Progenitor cell of endocrine pancreas (in vitro differentiated cells): ENCODE data around the gene TSC22D2. TPM values are rescaled to one million over a fixed set of nuclear protein-coding genes. Genes with fewer than 3 reads are reported as not detected.

Experiments
- DNase-seq: peaks from one replicate; pipeline ENCODE4 v3.0.0; 2021; ENCODE audit warnings: low spot score; ENCODE audit not compliant: unreplicated experiment
- H3K27ac Mint-ChIP-seq: 2 replicates; pipeline ENCODE4 v1.8.0; 2021; ENCODE audit warnings: mild to moderate bottlenecking, moderate library complexity, mixed read lengths
- H3K27me3 Mint-ChIP-seq: 2 replicates; pipeline ENCODE4 v1.8.0; 2021; ENCODE audit warnings: mixed read lengths
- H3K36me3 Mint-ChIP-seq: 2 replicates; pipeline ENCODE4 v1.8.0; 2022; ENCODE audit warnings: mixed read lengths; ENCODE audit not compliant: insufficient read depth
- H3K4me1 Mint-ChIP-seq: 2 replicates; pipeline ENCODE4 v1.8.0; 2021; ENCODE audit warnings: low read depth, mixed read lengths
- H3K4me3 Mint-ChIP-seq: 2 replicates; pipeline ENCODE4 v1.8.0; 2021; ENCODE audit warnings: low read depth, mild to moderate bottlenecking, moderate library complexity, mixed read lengths
- H3K9me3 Mint-ChIP-seq: 2 replicates; pipeline ENCODE4 v1.8.0; 2021; ENCODE audit warnings: low read depth, mixed read lengths
- CTCF ChIP-seq: fragments of 200-600 bp; sonication (generic); IDR thresholded peaks from one replicate; pipeline ENCODE4 v1.5.0; 2021; ENCODE audit warnings: antibody characterized with exemption, mild to moderate bottlenecking; ENCODE audit not compliant: unreplicated experiment
- total RNA-seq: library from RNA; stranded (reverse); gene quantifications from 2 replicates; pipeline ENCODE4 v1.2.1, GENCODE V29; 2021

TSC22D2 gene
- total RNA-seq, 1 donor from 2014 or later: 31.9 TPM

- TF ChIP-seq CTCF: no peak
- no peak overlapping the region for H3K4me3 Mint-ChIP-seq
- H3K36me3 Mint-ChIP-seq: no peaks in the 10 kb centered on the region
- H3K27me3 Mint-ChIP-seq: no peaks in the 10 kb centered on the region
- DNase-seq: no peak
- peaks cover 12% of the 10 kb centered on the region for H3K9me3 Mint-ChIP-seq
- no peak overlapping the region for H3K27ac Mint-ChIP-seq
- no peaks in the 10 kb centered on the region for H3K4me1 Mint-ChIP-seq
These were observed 76.3 kb downstream of the TSC22D2 start for GRCh38 chr3:150484410-150484809.

GRCh38 chr3:150488867-150489266 lies 80.8 kb downstream of the TSC22D2 start:
- no peak for TF ChIP-seq CTCF
- no peaks in the 10 kb centered on the region for H3K4me1 Mint-ChIP-seq
- no peak overlapping the region for H3K4me3 Mint-ChIP-seq
- H3K27ac Mint-ChIP-seq: no peak overlapping the region
- peaks cover 12% of the 10 kb centered on the region for H3K9me3 Mint-ChIP-seq
- H3K27me3 Mint-ChIP-seq: no peaks in the 10 kb centered on the region
- H3K36me3 Mint-ChIP-seq: no peaks in the 10 kb centered on the region
- no peak for DNase-seq

GRCh38 chr3:150490277-150490986 lies 82.3 kb downstream of the TSC22D2 start:
- H3K27me3 Mint-ChIP-seq: no peaks in the 10 kb centered on the region
- no peak overlapping the region for H3K4me3 Mint-ChIP-seq
- H3K4me1 Mint-ChIP-seq: peaks cover under 1% of the 10 kb centered on the region
- H3K36me3 Mint-ChIP-seq: no peaks in the 10 kb centered on the region
- TF ChIP-seq CTCF: no peak
- no peak for DNase-seq
- H3K9me3 Mint-ChIP-seq: peaks cover 12% of the 10 kb centered on the region
- H3K27ac Mint-ChIP-seq: no peak overlapping the region

GRCh38 chr3:150494411-150494977 lies 86.4 kb downstream of the TSC22D2 start:
- H3K36me3 Mint-ChIP-seq: no peaks in the 10 kb centered on the region
- H3K27me3 Mint-ChIP-seq: no peaks in the 10 kb centered on the region
- H3K27ac Mint-ChIP-seq: no peak overlapping the region
- H3K4me3 Mint-ChIP-seq: no peak overlapping the region
- no peak for DNase-seq
- TF ChIP-seq CTCF: no peak
- H3K9me3 Mint-ChIP-seq: no peaks in the 10 kb centered on the region
- H3K4me1 Mint-ChIP-seq: peaks cover 2% of the 10 kb centered on the region

GRCh38 chr3:150495149-150495548 lies 87.1 kb downstream of the TSC22D2 start:
- Mint-ChIP-seq H3K27ac (no peak overlapping the region), H3K27me3 (no peaks in the 10 kb centered on the region), H3K36me3 (no peaks in the 10 kb centered on the region), H3K4me1 (peaks cover 2% of the 10 kb centered on the region), H3K4me3 (no peak overlapping the region), H3K9me3 (no peaks in the 10 kb centered on the region)
- TF ChIP-seq CTCF: no peak
- DNase-seq: no peak
